ENCODE results near the gene LIN7B.

The LIN7B gene, protein sequence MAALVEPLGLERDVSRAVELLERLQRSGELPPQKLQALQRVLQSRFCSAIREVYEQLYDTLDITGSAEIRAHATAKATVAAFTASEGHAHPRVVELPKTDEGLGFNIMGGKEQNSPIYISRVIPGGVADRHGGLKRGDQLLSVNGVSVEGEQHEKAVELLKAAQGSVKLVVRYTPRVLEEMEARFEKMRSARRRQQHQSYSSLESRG

DNA sequence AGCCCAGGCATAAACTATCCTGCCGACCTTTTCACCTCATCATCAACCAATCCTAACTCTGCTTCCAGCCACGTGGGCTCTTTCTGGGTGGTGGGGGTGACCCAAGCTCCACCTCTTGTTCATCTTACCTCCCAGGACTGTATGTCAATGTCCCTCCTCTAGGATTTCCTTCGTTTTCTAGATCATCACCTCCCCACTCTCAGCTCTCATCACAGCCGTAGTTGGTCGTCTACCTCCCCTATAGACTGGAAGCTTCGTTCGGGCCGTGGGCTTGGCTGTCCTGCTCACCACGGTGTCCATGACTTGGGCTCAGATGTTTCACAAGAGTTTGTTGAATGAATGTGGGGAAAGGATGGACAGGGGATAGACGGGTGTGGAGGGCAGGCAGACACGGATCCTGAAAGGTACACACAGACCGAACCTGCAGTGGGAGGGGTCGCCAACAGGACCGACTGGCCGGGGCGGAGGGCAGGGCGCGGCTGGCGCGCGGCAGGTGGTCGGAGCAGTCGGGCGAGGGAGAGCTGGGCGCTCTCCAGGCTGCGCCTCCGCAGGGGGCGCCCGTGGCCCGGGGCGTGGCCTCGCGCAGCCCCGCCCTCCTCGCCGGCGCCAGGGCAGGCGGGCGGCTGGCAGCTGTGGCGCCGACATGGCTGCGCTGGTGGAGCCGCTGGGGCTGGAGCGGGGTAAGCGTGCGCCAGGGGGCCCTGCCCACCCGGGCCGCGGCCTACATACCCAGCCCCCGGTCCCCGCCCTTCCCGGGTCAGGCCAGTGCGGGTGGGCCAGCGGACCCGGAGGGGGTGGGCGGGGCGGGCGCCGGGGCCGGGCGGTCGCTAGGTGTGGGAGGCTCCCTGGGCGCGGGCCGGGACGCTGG lies at the start of gene LIN7B:
Gene LIN7B (plus strand): TSS at position 609 of the 868 bp plus-strand sequence. CDS start 35 bp downstream, at position 644.
- DNase-seq = peak; percentile 74

DNA sequence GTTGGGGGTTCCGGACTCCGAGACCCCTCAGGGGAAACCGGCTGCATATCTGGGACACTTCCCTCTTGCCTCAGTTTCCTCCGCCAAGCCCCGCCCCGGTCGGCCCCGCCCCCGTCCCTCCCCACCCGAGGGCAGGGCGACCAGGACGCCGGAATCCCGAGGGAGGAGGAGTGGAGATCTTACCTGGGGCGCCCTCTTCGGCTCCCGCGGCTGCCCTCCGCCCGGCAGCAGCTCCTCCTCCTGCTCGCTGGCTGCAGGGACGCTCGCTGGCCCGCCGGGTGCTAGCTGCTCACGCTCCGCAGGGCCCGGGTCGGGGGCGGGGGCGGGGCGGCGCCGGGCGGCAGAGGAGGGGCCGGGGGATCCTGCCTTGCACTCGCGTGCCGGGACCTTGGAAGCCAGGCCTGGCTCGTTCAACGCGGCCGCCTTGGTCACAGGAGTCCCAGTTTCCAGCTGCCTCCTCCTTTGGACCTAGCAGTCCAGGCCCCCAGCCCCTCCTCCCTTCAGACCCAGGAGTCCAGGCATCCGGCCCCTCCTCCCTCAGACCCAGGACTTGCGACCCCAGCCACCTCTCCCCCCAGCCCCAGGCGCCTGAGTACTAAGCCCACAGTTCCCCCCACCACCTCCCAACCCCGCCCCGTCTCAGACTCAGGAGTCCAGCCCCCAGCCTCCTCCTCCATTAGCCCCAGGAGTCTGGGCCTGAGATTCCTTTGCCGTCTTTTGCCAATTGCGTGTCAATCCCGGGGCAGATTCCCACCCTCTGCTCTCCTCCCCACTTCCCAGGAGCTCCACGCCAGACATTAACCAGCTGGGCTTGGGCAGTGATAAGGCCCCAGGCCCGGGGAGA lies 49.2 kb upstream of the LIN7B start, which contains the start of gene NTF4:
Gene NTF4 (minus strand): TSS at position 51 of the 844 bp plus-strand sequence. CDS start 2,821 bp downstream, outside the sequence.
- no peak for DNase-seq

DNA sequence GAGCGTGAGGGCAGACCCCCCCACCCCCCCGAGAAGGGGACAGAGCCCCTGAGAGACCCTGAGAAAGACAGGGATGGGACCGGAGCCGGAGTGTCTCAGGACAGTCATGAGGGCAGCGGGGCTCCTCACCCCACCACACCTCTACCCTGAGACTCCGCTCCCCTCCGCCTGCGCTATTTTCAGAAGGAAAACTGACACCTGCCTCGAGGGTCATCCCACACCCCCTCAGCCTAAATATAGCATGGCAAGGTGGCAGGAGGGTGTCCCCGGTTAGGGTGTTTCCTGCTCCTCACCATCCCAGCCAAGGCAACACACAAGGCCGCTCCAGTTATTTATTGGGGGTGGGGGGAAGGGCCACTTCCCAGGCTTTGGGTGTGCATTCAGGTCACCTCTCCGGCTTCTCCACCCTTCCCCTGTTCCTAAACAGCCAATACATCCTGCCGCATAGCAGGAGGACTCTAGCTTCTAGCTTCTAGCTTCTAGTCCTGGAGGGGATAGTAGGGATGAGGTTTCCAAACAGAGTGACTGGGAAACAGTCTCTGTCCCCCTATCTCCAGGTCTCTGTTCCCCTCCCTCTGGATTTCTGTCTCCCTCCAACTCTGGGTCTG lies 48.2 kb upstream of the LIN7B start:
- DNase-seq = no peak

DNA sequence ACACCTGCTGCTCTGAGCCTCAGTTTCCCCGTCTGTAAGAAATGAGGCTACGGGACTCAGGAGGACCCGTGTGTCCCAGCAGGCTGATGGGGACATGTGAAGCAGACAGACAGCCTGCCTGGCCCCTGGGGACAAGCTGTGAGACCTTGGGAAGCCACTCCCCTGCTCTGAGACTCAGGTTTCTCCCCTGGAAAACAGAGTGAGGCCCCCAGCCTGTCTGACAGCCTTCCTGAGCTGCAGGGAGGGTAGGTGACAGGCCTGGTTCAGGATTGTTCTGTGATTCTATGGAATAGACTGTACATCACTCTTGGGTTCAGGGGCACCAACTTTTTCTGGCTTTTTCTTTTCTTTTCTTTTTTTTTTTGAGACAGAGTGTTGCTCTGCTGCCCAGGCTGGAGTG lies 46.6 kb upstream of the LIN7B start:
- no peak for DNase-seq

DNA sequence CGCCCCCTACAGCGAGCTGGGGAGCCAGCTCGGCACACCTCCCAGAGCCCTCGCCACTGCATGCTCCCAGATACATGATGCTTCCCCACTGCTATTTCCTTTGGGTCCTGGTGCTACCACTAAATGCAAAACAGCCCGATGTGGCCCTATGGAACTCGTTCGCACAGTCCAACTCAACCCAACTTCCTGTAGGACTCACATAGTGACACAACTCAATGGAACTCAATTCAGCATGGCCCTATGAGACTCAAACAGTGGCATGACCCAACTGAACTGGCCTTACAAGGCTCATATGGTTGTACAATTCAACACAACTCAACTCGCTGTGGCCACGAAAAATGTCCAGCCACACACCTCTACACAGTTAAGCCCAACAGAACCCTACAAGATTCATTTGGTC lies 45.1 kb upstream of the LIN7B start:
- no peak for DNase-seq

DNA sequence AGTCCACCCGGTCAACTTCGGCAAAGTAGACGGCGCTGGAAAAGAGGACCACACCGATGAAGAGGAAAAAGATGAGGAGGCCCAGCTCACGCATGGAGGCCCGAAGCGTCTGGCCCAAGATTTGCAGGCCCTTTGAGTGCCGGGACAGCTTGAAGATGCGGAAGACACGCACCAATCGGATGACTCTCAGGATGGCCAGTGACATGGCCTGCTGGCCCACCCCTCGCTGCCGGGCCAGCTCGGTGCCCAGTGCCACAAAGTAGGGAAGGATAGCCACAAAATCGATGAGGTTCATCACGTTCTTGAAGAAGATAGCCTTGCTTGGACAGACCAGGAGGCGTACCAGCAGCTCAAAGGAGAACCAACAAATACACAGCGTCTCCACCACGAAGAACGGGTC lies 43.8 kb upstream of the LIN7B start:
- DNase-seq = no peak

DNA sequence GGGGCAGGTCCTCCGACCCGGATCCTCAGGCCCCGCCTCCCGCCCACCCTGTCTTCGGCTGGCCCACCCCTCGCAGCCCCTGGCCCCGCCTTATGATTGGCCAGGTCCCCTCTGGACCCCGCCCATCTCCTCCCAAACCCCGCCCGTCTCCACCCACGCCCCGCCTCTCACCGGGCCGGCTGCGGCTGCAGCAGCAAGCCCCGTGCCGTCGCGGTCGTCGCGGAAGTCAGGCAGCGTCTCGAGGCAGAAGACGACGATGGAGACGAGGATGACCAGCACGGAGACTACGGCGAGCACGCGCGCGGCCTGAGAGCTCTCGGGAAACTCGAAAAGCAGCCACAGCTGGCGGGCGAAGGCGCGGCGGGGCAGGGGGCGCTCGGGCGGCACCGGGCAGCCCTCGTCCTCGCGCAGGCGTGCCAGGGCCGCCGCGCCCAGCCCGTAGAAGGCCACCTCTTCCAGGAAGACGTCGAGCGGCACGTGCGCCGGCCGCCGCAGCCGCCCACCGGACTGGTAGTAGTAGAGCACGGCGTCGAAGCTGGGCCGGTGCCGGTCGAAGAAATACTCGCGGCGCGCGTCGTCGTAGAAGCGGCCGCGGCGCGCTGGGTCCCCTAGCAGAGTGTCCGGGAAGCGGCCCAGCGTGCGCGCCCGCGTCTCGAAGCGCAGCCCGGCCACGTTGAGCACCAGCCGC lies 42.2 kb upstream of the LIN7B start:
- no peak for DNase-seq

DNA sequence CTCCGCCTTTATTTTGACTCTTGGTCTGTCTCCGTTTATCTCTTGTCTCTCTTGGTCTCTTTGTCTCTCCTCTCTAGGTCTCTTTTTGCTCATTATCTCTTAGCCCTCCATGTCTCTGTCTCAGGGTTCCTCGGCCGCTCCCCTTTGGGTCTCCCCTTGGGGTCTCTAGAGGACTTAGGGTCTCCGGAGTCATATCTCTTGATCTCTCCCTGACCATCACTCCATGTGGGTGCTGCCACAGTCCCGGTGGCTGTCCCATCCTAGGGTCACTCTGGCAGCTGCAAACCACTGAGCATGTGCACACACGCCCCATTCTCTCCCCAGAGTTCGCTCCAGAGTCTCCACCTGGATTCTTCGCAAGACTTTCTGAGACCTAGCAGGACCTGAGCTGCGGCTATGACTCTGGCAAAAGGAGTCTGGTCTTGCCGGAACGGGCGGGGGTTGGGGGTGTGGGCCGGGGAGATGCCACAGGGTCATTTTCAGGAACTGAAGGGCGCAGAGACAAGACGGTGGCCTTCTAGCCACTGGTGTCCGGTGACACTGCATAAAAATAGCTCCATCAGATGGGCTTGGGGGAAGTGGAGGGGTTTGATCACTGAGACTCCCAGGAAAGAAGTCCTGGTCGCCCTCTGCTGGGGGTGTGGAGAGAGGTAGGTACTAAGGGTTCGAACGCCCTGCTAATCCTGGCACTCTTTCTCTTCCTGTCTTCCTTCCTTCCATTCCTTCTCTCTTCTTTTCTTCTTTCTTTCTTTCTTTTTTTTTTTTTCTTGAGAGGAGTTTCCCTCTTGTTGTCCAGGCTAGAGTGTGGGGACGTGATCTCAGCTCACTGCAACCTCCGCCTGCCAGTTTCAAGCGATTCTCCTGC lies 40.4 kb upstream of the LIN7B start:
- DNase-seq = peak; percentile 16

DNA sequence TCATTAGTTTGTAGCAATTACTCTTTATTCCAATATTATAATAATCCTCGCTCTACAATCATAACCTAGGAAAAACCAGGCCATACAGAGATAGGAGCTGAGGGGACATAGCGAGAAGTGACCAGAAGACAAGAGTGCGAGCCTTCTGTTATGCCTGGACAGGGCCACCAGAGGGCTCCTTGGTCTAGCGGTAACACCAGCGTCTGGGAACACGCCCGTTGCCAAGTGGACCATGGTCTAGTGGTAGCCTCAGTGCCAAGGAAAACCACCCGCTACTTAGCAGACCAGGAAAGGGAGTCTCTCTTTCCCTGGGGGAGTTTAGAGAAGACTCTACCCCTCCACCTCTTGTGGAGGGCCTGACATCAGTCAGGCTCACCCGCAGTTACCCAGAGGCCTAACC lies 39.3 kb upstream of the LIN7B start:
- peak; percentile 33 for DNase-seq

DNA sequence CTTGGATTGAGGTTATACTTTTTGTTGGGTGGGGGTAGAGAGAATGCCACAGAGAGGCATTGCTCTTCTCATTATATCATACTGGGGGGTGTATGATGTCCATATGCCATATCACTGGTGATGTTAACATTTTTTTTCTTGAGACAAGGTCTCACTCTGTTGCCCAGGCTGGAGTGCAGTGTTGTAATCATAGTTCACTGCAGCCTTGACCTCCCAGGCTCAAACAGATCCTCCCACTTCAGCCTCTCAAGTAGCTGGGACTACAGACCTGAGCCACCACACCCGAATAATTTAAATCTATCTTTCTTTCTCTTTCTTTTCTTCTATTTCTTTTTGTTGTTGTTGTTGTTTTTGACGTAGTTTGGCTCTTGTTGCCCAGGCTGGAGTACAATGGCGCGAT lies 33.8 kb upstream of the LIN7B start:
- DNase-seq = no peak

DNA sequence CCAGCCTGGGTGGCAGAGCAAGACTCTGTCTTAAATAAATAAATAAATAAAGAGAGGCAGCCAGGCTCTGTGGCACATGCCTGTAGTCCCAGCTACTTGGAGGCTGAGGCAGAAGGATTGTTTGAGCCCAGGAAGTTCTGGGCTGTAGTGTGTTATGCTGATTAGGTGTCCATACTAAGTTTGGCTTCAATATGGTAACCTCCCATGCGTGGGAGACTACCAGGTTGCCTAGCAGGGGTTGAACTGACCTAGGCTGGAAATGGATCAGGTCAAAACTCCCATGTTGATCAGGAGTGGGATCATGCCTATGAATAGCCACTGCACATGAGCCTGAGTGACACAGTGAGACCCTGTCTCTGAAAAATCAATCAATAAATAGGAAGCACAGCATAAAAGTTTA lies 32.9 kb upstream of the LIN7B start:
- no peak for DNase-seq

DNA sequence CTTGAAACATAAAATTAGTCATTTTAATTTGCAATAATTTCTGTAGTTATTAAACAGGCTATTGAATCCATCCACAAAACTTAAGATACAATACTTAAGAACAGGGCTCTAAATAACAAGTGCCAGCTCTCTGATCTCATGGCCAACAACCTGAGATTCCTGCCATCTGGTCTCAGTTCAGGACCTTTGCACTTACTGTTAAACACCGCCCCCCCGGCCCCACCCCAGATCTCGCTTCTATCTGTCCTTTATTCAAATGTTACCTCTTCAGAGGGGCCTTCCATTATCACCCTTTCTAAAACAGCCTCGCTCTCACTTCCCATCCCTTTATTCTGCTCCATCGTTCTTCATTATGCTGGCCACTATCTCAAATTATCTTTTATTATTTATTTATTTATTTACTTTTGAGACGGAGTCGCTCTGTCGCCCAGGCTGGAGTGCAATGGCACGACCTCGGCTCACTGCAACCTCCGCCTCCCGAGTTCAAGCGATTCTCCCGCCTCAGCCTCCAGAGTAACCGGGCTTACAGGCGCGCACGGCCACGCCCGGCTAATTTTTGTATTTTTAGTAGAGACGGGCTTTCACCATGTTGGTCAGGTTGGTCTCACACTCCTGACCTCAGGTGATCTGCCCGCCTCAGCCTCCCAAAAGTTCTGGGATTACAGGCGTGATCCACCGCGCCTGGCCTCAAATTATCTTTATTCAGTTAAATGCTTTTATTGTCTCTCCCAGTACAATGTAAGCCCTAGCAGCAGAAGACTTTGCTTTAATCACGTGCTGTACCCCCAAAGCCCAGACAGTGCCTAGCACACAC lies 29.8 kb upstream of the LIN7B start:
- DNase-seq = no peak

DNA sequence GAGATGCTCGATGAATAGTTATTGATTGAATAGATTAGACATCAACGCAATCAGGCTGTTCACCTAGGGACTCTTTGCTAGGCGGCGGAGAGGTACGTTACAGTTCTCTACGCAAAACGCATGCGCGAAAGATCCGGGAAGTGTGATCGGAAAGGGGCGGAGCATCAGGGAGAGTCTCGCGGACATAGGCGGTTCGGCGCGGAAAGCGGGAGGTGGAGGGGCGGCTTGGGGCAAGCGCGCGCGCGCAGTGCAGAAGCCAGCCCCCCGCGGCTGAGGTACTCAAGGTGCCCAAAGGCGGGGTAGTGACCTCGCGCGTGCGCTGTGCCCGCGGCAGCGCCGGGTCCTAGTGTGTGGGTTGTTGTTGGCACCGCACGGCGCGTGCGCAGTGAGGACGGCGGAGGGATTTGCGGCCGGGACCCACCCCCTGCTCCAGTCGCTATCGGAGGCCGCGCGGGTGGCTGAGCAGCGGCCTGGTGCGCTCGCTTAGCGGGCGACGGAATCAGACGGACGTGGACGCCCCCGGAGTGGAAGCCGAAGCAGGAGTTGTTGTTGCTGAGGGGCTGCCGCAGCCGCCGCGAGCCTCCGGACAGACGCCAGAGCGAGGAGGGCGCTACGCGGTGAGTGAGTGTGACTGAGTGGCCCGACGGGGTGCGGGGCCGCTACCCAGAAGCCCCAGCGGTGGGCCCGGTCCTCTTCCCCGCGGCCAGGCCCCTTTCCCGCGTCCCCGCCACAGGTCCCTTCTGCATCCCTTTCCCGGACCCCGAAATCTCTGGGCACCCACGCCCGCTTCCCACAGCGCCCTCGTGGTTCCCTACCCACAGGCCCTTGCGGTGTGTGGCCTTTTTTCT lies 28.9 kb upstream of the LIN7B start, which contains the start of gene SNRNP70:
Gene SNRNP70 (plus strand): TSS at position 432 of the 848 bp plus-strand sequence. CDS start 964 bp downstream, outside the sequence.
- DNase-seq = peak; percentile 99

DNA sequence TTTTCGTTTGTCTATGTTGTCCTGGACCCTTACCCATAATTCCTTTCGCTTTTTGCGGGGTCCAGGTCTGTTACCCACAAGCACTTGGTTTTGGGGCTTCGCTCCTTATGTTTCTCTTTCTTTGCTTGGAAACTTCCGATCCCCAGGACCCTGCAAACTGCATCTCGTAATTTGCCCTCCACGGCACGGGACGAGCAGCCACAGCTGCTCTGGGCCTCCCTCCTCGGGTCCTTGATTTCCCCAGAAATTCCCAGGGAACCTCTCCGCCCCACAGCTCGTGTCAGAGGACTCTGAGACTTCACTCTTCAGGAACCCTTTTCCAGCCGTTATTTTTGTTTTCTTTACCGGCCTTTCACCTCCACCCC lies 28.3 kb upstream of the LIN7B start:
- no peak for DNase-seq

DNA sequence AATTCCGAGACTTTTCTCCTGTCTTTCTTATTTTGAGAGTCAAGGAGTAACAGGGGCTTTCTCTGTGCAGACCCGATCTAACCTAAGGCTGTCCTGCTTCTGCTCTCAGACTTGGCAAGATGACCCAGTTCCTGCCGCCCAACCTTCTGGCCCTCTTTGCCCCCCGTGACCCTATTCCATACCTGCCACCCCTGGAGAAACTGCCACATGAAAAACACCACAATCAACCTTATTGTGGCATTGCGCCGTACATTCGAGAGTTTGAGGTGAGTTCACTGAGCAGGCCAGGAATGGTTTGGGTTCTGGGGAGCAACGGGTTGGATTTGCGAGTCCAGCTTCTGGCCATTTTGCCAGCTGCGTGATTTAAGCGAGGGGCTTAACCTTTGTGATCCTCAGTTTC lies 27.9 kb upstream of the LIN7B start:
- DNase-seq = no peak

DNA sequence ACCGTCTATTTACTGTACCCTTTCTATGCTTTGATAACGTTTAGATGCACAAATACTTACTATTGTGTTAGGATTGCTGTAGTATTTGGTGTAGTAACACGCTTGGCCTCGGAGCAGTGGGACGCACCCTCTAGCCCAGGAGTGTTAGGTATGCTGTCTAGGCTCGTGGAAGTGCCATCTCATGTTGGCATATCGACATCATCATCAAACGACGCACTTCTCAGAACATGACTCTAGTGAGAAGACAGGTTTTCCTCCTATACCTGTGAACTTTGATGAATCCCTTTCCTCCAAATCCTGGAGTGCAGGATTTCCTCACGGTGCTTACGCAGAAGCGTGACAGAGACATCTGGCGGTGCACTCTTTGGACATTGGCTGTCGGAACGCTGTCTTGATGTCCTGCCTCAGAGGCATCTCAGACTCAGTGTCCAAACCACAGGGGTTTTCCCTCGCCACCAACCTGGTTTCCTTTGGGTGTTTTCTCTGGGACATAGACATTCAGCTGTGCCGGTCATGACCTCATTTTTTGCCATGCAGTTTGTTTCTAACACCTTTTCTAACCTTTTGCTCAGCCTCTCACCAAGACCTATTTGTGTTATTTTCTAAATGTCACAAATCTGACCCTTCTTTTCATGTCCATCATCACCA lies 22.7 kb upstream of the LIN7B start:
- no peak for DNase-seq

DNA sequence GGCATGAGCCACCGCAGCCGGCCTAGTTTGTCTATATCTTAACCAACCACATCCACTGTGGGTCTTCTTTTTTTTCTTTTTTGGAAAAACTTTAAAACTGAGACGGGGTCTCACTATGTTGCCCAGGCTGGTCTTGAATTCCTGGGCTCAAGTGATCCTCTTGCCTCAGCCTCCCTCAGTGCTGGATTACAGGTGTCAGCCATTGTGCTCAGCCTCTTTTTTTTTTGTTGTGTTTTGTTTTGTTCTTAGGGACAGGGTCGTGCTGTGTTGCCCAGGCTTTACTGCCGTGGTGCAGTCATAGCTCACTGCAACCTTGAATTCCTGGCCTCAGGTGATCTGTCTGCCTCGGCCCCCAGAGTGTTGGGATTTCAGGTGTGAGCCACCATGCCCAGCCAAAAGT lies 21.5 kb upstream of the LIN7B start:
- DNase-seq = no peak

Measured in inflammatory macrophage treated with lipopolysaccharide for 4 hours (primary cell).